ENCODE measurements around the gene NRF1.
"Not testable (repeated sequence)": the region's sequence is repeated elsewhere in the genome, so short reads cannot be mapped to it uniquely, and the experiment has no call there.

NRF1 gene

GRCh38 chr7:129649128-129649690 lies 37.7 kb downstream of the NRF1 start:
- no peak for DNase-seq

GRCh38 chr7:129650056-129650758 lies 38.7 kb downstream of the NRF1 start:
- DNase-seq, result no peak

GRCh38 chr7:129652914-129653313 lies 41.4 kb downstream of the NRF1 start:
- DNase-seq, result no peak

GRCh38 chr7:129655811-129656210 lies 44.3 kb downstream of the NRF1 start:
- no peak for DNase-seq

GRCh38 chr7:129657363-129657762 lies 45.8 kb downstream of the NRF1 start:
- DNase-seq, result no peak

GRCh38 chr7:129659907-129660306 lies 48.4 kb downstream of the NRF1 start:
- DNase-seq, result not testable (repeated sequence)

GRCh38 chr7:129661645-129662182 lies 50.2 kb downstream of the NRF1 start:
- DNase-seq, result no peak

- not testable (repeated sequence) for DNase-seq
These were observed 51.7 kb downstream of the NRF1 start for GRCh38 chr7:129663240-129663639.

GRCh38 chr7:129664029-129665012 lies 52.8 kb downstream of the NRF1 start:
- peak; percentile 62 to 67 for DNase-seq

- no peak for DNase-seq
These were observed 53.5 kb downstream of the NRF1 start for GRCh38 chr7:129665013-129665401.

- DNase-seq, result no peak
These were observed 55.6 kb downstream of the NRF1 start for GRCh38 chr7:129667116-129667515.

GRCh38 chr7:129667551-129667950 lies 56.0 kb downstream of the NRF1 start:
- no peak for DNase-seq

GRCh38 chr7:129669901-129670300 lies 58.4 kb downstream of the NRF1 start:
- DNase-seq, result no peak

GRCh38 chr7:129670656-129671055 lies 59.1 kb downstream of the NRF1 start:
- no peak for DNase-seq

GRCh38 chr7:129671266-129671665 lies 59.7 kb downstream of the NRF1 start:
- peak; percentile 27 to 70 for DNase-seq

- DNase-seq, result not testable (repeated sequence)
These were observed 63.0 kb downstream of the NRF1 start for GRCh38 chr7:129674475-129674874.

- no peak for DNase-seq
These were observed 64.0 kb downstream of the NRF1 start for GRCh38 chr7:129675521-129675920.

- DNase-seq, result no peak
These were observed 64.7 kb downstream of the NRF1 start for GRCh38 chr7:129676017-129676897.

- no peak for DNase-seq
These were observed 66.3 kb downstream of the NRF1 start for GRCh38 chr7:129677796-129678195.

GRCh38 chr7:129678606-129679005 lies 67.1 kb downstream of the NRF1 start:
- DNase-seq, result no peak

GRCh38 chr7:129680400-129680799 lies 68.9 kb downstream of the NRF1 start:
- DNase-seq, result no peak

- peak; percentile 11 to 57 for DNase-seq
These were observed 73.3 kb downstream of the NRF1 start for GRCh38 chr7:129684777-129685176.

Measured in NCI-H2081 (cell line).